ENCODE measurements around the gene ZNF333. TPM values are rescaled to one million over a fixed set of nuclear protein-coding genes. Genes with fewer than 3 reads are reported as not detected.

ZNF333 gene
- total RNA-seq, 2 experiments from 2014 or later: 15.5 to 17.6 TPM

GRCh38 chr19:14686411-14686810 lies 3.4 kb upstream of the ZNF333 start:
- TF ChIP-seq CTCF (IDR thresholded peaks at IDR 0.05): peak; percentile 66
- peak overlapping the region; percentile 9 for H3K27ac Mint-ChIP-seq
- H3K4me3 ChIP-seq (ENCODE audit: low read length): no peak overlapping the region
- peaks cover 10% of the 10 kb centered on the region for H3K27me3 Mint-ChIP-seq
- no peak for ATAC-seq (ENCODE audit: poor library complexity)
- ChIA-PET CTCF (interaction anchor here (0.7 to 6.8 kb wide), 7 partner anchors 10 to 938 kb away, joined by 3 to 74 read pairs (median 3); partner anchors contain the start of gene NDUFB7), POLR2A (interaction anchor here (0.6 to 1.1 kb wide), 2 partner anchors 112 to 115 kb away, joined by 4 read pairs; partner anchors contain the start of gene NDUFB7)
- no peaks in the 10 kb centered on the region for H3K9me3 ChIP-seq (ENCODE audit: control insufficient read depth in 1 of 2, insufficient read depth in 1 of 2, low read length in 2 of 2)
- no peaks in the 10 kb centered on the region for H3K36me3 ChIP-seq (ENCODE audit: insufficient read depth, low read length)
- H3K36me3 Mint-ChIP-seq (ENCODE audit: low read depth): peaks cover 7% of the 10 kb centered on the region
- H3K4me1 Mint-ChIP-seq (ENCODE audit: low read depth): peaks cover 25% of the 10 kb centered on the region
- no peak overlapping the region for H3K27ac ChIP-seq (ENCODE audit: low read depth in 1 of 2, low read length in 2 of 2)
- peak in 8 of 14 experiments; percentile 4 to 59 (median 22) for DNase-seq
- no peaks in the 10 kb centered on the region for H3K27me3 ChIP-seq (ENCODE audit: control insufficient read depth in 1 of 2, insufficient read depth in 2 of 2, low read length in 2 of 2)
- H3K4me1 ChIP-seq (ENCODE audit: insufficient read depth, low read length): peaks cover 26% of the 10 kb centered on the region
- intact Hi-C loops (cut with DNase I, micrococcal nuclease): loop anchor here (1.0 to 10.0 kb wide), 2 partner anchors 112 to 192 kb away; partner anchors contain the start of gene GIPC1 (in 1 of the 2)
- no peak overlapping the region for H3K4me3 Mint-ChIP-seq
- H3K9me3 Mint-ChIP-seq: no peaks in the 10 kb centered on the region

- no peak for TF ChIP-seq CTCF (IDR thresholded peaks at IDR 0.05)
- DNase-seq (no peak), ATAC-seq (ENCODE audit: poor library complexity) (no peak)
- Histone ChIP-seq H3K9me3 (ENCODE audit: control insufficient read depth in 1 of 2, insufficient read depth in 1 of 2, low read length in 2 of 2) (no peaks in the 10 kb centered on the region), H3K27me3 (ENCODE audit: control insufficient read depth in 1 of 2, insufficient read depth in 2 of 2, low read length in 2 of 2) (no peaks in the 10 kb centered on the region), H3K4me1 (ENCODE audit: insufficient read depth, low read length) (peaks cover 8% of the 10 kb centered on the region), H3K36me3 (ENCODE audit: insufficient read depth, low read length) (peaks cover 49% of the 10 kb centered on the region), H3K4me3 (ENCODE audit: low read length) (no peak overlapping the region), H3K27ac (ENCODE audit: low read depth in 1 of 2, low read length in 2 of 2) (no peak overlapping the region)
- no peaks in the 10 kb centered on the region for H3K9me3 Mint-ChIP-seq
- ChIA-PET CTCF (no interaction called here), POLR2A (no interaction called here)
- H3K27me3 Mint-ChIP-seq: no peaks in the 10 kb centered on the region
- peaks cover 19% of the 10 kb centered on the region for H3K4me1 Mint-ChIP-seq (ENCODE audit: low read depth)
- no peak overlapping the region for H3K27ac Mint-ChIP-seq
- peaks cover 64% of the 10 kb centered on the region for H3K36me3 Mint-ChIP-seq (ENCODE audit: low read depth)
- H3K4me3 Mint-ChIP-seq: no peak overlapping the region
- intact Hi-C loops (cut with DNase I, micrococcal nuclease): loop anchor here in 1 of 2 experiments (5.0 to 10.0 kb wide), 2 partner anchors 610 to 787 kb away; partner anchors contain the start of genes BRME1, C19orf67 and CC2D1A
Measured at GRCh38 chr19:14694641-14695266, 4.9 kb downstream of the ZNF333 start.

DNA sequence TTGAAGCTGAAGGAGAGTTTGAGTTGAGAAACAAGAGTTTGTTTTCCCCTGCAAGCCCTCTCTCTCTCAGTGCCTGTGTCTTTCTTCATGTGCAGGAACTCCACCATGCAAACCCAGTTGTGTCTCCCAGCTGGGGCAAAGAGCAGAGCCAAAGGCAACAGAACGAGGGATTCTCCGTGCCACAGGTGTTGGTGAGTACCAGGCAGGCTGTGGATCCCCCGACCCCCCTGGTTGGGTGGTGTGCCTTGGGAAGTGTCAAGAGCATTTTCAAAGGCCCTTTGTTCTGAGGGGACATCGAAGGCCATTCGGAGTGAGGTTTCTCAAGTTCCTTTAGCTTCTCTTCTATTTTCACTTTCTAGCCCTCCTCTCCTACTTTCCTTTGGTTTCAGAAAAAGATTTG lies 5.6 kb downstream of the ZNF333 start:
- CTCF ChIA-PET: no interaction called here
- H3K36me3 Mint-ChIP-seq (ENCODE audit: low read depth): peaks cover 70% of the 10 kb centered on the region

More for the DNA sequence above, 5.6 kb downstream of the ZNF333 start:
- TF ChIP-seq CTCF (IDR thresholded peaks at IDR 0.05): no peak
- Histone ChIP-seq H3K4me1 (ENCODE audit: insufficient read depth, low read length) (peaks cover 5% of the 10 kb centered on the region), H3K27me3 (ENCODE audit: control insufficient read depth in 1 of 2, insufficient read depth in 2 of 2, low read length in 2 of 2) (no peaks in the 10 kb centered on the region), H3K36me3 (ENCODE audit: insufficient read depth, low read length) (peaks cover 56% of the 10 kb centered on the region), H3K27ac (ENCODE audit: low read depth in 1 of 2, low read length in 2 of 2) (no peak overlapping the region), H3K4me3 (ENCODE audit: low read length) (no peak overlapping the region), H3K9me3 (ENCODE audit: control insufficient read depth in 1 of 2, insufficient read depth in 1 of 2, low read length in 2 of 2) (no peaks in the 10 kb centered on the region)
- Mint-ChIP-seq H3K27me3 (no peaks in the 10 kb centered on the region), H3K27ac (no peak overlapping the region), H3K9me3 (no peaks in the 10 kb centered on the region), H3K4me1 (ENCODE audit: low read depth) (peaks cover 15% of the 10 kb centered on the region), H3K4me3 (no peak overlapping the region)
- no peak for DNase-seq
- intact Hi-C loops (cut with DNase I, micrococcal nuclease): loop anchor here in 1 of 2 experiments (10.0 kb wide), 1 partner anchor 611 kb away; the partner anchor contains the start of gene C19orf67
- POLR2A ChIA-PET: no interaction called here
- no peak for ATAC-seq (ENCODE audit: poor library complexity)

Measured in CD4-positive, alpha-beta T cell (primary cell).